GM18505 (cell line): Measurements from ENCODE around the gene MYO1A.

Experiments used
- ATAC-seq: cut with Tn5 transposase; IDR thresholded peaks from one replicate; pipeline ENCODE4 v1.9.1; 2021; ENCODE audit not compliant: unreplicated experiment
- POLR2A ChIP-seq: IDR thresholded peaks from 4 replicates; pipeline ENCODE4 v1.6.1; 2011; ENCODE audit warnings: borderline replicate concordance; ENCODE audit not compliant: insufficient read depth, insufficient read length; ENCODE audit errors: extremely low read depth

The MYO1A gene

GRCh38 chr12:56980941-56981530 is 68.9 kb downstream of the MYO1A start:
- no peak for ATAC-seq
- TF ChIP-seq POLR2A: no peak

DNA sequence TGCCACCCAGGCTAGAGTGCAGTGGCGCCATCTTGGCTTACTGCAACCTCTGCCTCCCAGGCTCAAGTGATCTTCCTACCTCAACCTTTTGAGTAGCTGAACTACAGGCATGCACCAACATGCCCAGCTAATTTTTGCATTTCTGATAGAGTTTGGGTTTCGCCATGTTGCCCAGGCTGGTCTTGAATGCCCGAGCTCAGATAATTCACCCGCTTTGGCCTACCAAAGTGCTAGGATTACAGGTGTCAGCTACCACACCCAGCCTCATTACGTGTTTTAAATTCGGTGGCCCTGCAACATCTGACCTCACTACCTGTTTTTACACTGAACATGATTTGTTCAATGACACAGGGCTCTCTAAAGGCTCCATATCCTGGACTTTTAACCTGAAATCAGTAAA is 69.7 kb downstream of the MYO1A start:
- no peak for TF ChIP-seq POLR2A
- ATAC-seq: no peak

DNA sequence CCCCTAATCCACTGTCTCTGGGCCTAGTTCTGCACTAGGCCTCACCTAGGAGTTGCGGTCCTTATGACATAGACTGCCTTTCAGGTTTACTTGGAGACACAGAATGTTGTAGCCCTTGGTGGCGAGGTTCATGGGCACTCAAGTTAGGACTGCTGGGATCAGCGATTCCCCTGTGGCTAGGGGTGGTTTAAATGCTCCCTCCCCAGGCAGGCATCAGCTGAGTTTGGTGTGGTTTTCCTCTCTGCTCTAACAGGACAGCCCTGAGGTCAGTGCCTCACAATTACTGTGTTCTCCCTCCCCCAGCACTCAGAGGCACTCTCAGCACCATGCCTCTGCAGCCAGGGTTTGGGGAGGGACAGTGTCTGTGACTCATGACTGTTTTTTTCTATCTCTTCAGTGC is 70.3 kb downstream of the MYO1A start:
- TF ChIP-seq POLR2A: no peak
- no peak for ATAC-seq
